Superior temporal gyrus (tissue), 1 donor: ENCODE measurements around the gene WDR18.

Experiments used
- DNase-seq: peaks from one replicate; pipeline ENCODE4 v3.0.0-alpha.2; 2016; ENCODE audit errors: extremely low spot score

WDR18 gene

GRCh38 chr19:984165-984967, at the start of gene WDR18:
TSS of gene WDR18 (plus strand) at chr19:984345. CDS start at chr19:984354, 9 bp downstream.
- DNase-seq: peak; percentile 94

- DNase-seq: peak; percentile 49
Measured at GRCh38 chr19:934865-935479, 49.2 kb upstream of the WDR18 start.

- DNase-seq: no peak
Measured at GRCh38 chr19:936175-936546, 48.0 kb upstream of the WDR18 start.

- DNase-seq: no peak
Measured at GRCh38 chr19:937259-937694, 46.9 kb upstream of the WDR18 start.

- DNase-seq: no peak
Measured at GRCh38 chr19:938233-938923, 45.8 kb upstream of the WDR18 start.

GRCh38 chr19:939439-939838, 44.7 kb upstream of the WDR18 start:
- no peak for DNase-seq

GRCh38 chr19:939922-940321, 44.2 kb upstream of the WDR18 start:
- DNase-seq: no peak

- peak; percentile 67 for DNase-seq
Measured at GRCh38 chr19:940591-941291, 43.4 kb upstream of the WDR18 start.

GRCh38 chr19:941292-942132, 42.6 kb upstream of the WDR18 start:
- DNase-seq: no peak

GRCh38 chr19:942133-942645, 42.0 kb upstream of the WDR18 start:
- no peak for DNase-seq

- no peak for DNase-seq
Measured at GRCh38 chr19:943551-944170, 40.5 kb upstream of the WDR18 start.

- DNase-seq: no peak
Measured at GRCh38 chr19:944171-944567, 40.0 kb upstream of the WDR18 start.

GRCh38 chr19:944663-945241, 39.4 kb upstream of the WDR18 start:
- DNase-seq: no peak

- DNase-seq: no peak
Measured at GRCh38 chr19:945401-946252, 38.5 kb upstream of the WDR18 start.

GRCh38 chr19:947090-947706, 36.9 kb upstream of the WDR18 start:
- no peak for DNase-seq

- no peak for DNase-seq
Measured at GRCh38 chr19:947707-948539, 36.2 kb upstream of the WDR18 start.

- no peak for DNase-seq
Measured at GRCh38 chr19:948842-949496, 35.2 kb upstream of the WDR18 start.
